ENCODE data around the gene IFRD1.

IFRD1 gene

DNA sequence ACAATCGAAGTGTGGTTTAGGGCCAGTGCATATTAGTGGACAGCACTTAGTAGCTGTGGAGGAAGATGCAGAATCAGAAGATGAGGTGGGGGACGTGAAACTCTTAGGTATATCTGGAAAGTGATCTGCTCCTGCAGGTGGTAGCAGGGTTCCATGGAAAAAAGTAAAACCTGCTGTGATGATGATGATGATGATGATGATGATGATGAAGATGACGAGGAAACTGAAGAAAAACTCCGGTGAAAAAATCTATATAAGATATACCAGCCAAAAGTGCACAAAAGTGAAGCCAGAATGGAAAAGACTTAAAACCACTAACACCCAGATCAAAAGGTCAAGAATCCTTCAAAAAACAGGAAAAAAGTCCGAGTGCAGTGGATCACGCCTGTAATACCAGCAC is 70.5 kb downstream of the IFRD1 start:
- DNase-seq = no peak

DNA sequence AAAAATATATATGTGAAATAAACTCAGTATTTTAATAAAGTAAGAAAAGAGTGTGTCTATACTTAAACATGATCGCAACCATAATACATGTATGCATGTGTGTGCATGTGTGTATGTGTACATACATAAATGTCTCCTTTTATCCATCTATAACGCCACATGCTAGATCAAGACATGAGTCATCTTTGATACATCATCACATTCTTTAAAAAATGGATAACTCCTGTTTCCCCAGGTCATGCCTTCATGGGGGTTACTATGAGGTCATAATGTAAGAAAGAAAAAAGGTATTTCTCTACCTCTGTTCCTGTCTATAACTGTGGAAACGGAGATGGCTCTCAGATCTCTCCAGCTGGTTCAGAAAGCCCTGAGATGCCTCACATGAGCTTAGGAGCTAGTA is 71.7 kb downstream of the IFRD1 start:
- DNase-seq = no peak

DNA sequence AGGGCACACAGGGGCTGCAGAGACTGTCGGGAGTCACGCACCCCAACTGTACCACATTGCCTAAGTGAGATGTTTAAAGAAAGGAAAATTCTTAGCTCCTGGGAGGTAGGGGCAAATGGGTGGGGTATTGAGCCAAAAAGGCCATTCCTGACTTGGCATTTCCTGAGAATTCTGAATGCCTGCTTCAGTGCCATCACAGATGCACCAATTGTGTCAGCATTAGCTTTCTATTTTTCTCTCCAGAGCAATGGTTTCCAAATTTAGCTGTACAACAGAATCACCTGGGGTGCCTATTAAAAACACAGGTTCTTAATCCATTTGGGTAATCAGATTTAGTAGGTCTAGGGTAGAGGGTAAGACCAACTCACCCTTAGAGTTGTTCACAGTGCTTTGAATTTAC is 73.6 kb downstream of the IFRD1 start:
- no peak for DNase-seq
